Activated T-helper 1 cell treated with Interleukin-2 at 50 U/mL for 16 hours (primary cell): ENCODE data around the gene C1orf87.

Experiments
- DNase-seq: peaks from one replicate; pipeline ENCODE4 v3.0.0-alpha.2; 2020; ENCODE audit warnings: low read depth

The C1orf87 gene

GRCh38 chr1:60063561-60063960 is 10.0 kb downstream of the C1orf87 start:
- DNase-seq = no peak

GRCh38 chr1:60059468-60059867 is 14.1 kb downstream of the C1orf87 start:
- no peak for DNase-seq

- DNase-seq = no peak
These were observed 18.2 kb downstream of the C1orf87 start for GRCh38 chr1:60055336-60055735.

GRCh38 chr1:60054374-60054773 is 19.2 kb downstream of the C1orf87 start:
- DNase-seq = no peak

GRCh38 chr1:60052601-60053000 is 21.0 kb downstream of the C1orf87 start:
- DNase-seq = no peak

- DNase-seq = no peak
These were observed 22.4 kb downstream of the C1orf87 start for GRCh38 chr1:60051191-60051590.

- no peak for DNase-seq
These were observed 24.4 kb downstream of the C1orf87 start for GRCh38 chr1:60049188-60049587.

GRCh38 chr1:60044881-60045280 is 28.7 kb downstream of the C1orf87 start:
- DNase-seq = no peak

GRCh38 chr1:60041783-60042182 is 31.8 kb downstream of the C1orf87 start:
- no peak for DNase-seq

- no peak for DNase-seq
These were observed 35.9 kb downstream of the C1orf87 start for GRCh38 chr1:60037669-60038068.

GRCh38 chr1:60036856-60037460 is 36.6 kb downstream of the C1orf87 start:
- DNase-seq = no peak

- DNase-seq = no peak
These were observed 37.6 kb downstream of the C1orf87 start for GRCh38 chr1:60035921-60036320.

GRCh38 chr1:60034999-60035398 is 38.6 kb downstream of the C1orf87 start:
- no peak for DNase-seq

GRCh38 chr1:60033066-60033465 is 40.5 kb downstream of the C1orf87 start:
- no peak for DNase-seq

- no peak for DNase-seq
These were observed 42.4 kb downstream of the C1orf87 start for GRCh38 chr1:60031146-60031545.

- DNase-seq = no peak
These were observed 48.0 kb downstream of the C1orf87 start for GRCh38 chr1:60025552-60025951.

GRCh38 chr1:60017508-60018205 is 55.9 kb downstream of the C1orf87 start:
- DNase-seq = no peak

GRCh38 chr1:60010690-60011089 is 62.9 kb downstream of the C1orf87 start:
- no peak for DNase-seq

- DNase-seq = no peak
These were observed 65.1 kb downstream of the C1orf87 start for GRCh38 chr1:60008500-60008899.

GRCh38 chr1:60000625-60001024 is 72.9 kb downstream of the C1orf87 start:
- no peak for DNase-seq

GRCh38 chr1:59999746-60000145 is 73.8 kb downstream of the C1orf87 start:
- DNase-seq = no peak

GRCh38 chr1:59999006-59999405 is 74.6 kb downstream of the C1orf87 start:
- DNase-seq = no peak

- no peak for DNase-seq
These were observed 76.0 kb downstream of the C1orf87 start for GRCh38 chr1:59997479-59998115.
